Left forelimb (tissue), 1 donor: Measurements from ENCODE around the gene C14orf93.

ENCODE experiments used
- DNase-seq: peaks from one replicate; pipeline ENCODE4 v3.0.0-alpha.2; 2018; ENCODE audit warnings: low spot score

The C14orf93 gene

GRCh38 chr14:22994762-22995275 lies 15.1 kb downstream of the C14orf93 start:
- no peak for DNase-seq

GRCh38 chr14:22993517-22993916 lies 16.4 kb downstream of the C14orf93 start:
- DNase-seq = no peak

GRCh38 chr14:22991852-22992251 lies 18.1 kb downstream of the C14orf93 start:
- no peak for DNase-seq

- DNase-seq = no peak
Measured at GRCh38 chr14:22987291-22987690, 22.7 kb downstream of the C14orf93 start.

- peak; percentile 89 for DNase-seq
Measured at GRCh38 chr14:22986508-22987054, 23.4 kb downstream of the C14orf93 start.

GRCh38 chr14:22985894-22986507 lies 23.9 kb downstream of the C14orf93 start:
- no peak for DNase-seq

- no peak for DNase-seq
Measured at GRCh38 chr14:22984959-22985658, 24.8 kb downstream of the C14orf93 start.

- DNase-seq = peak; percentile 94
Measured at GRCh38 chr14:22982477-22983245, 27.3 kb downstream of the C14orf93 start, which contains the start of gene AJUBA. TSS of gene AJUBA (minus strand) at chr14:22982551. CDS start at chr14:22982266, 285 bp downstream.

GRCh38 chr14:22981876-22982476 lies 28.0 kb downstream of the C14orf93 start:
- no peak for DNase-seq

- no peak for DNase-seq
Measured at GRCh38 chr14:22981090-22981875, 28.7 kb downstream of the C14orf93 start.

GRCh38 chr14:22980672-22981089 lies 29.3 kb downstream of the C14orf93 start:
- peak; percentile 80 for DNase-seq

- no peak for DNase-seq
Measured at GRCh38 chr14:22979748-22980392, 30.1 kb downstream of the C14orf93 start.

GRCh38 chr14:22978981-22979671 lies 30.8 kb downstream of the C14orf93 start:
- no peak for DNase-seq

GRCh38 chr14:22978487-22978837 lies 31.5 kb downstream of the C14orf93 start:
- DNase-seq = no peak

GRCh38 chr14:22977684-22978486 lies 32.1 kb downstream of the C14orf93 start:
- DNase-seq = peak; percentile 73

- no peak for DNase-seq
Measured at GRCh38 chr14:22977434-22977683, 32.6 kb downstream of the C14orf93 start.

GRCh38 chr14:22976620-22977433 lies 33.1 kb downstream of the C14orf93 start:
- DNase-seq = no peak

- no peak for DNase-seq
Measured at GRCh38 chr14:22974530-22975313, 35.2 kb downstream of the C14orf93 start.
